ENCODE data around the gene CFAP97D2. TPM values are rescaled to one million over a fixed set of nuclear protein-coding genes. Genes with fewer than 3 reads are reported as not detected.
"Not testable (repeated sequence)": the region's sequence is repeated elsewhere in the genome, so short reads cannot be mapped to it uniquely, and the experiment has no call there.

The CFAP97D2 gene
- total RNA-seq, 2 donors from 2014 or later = not detected

DNA sequence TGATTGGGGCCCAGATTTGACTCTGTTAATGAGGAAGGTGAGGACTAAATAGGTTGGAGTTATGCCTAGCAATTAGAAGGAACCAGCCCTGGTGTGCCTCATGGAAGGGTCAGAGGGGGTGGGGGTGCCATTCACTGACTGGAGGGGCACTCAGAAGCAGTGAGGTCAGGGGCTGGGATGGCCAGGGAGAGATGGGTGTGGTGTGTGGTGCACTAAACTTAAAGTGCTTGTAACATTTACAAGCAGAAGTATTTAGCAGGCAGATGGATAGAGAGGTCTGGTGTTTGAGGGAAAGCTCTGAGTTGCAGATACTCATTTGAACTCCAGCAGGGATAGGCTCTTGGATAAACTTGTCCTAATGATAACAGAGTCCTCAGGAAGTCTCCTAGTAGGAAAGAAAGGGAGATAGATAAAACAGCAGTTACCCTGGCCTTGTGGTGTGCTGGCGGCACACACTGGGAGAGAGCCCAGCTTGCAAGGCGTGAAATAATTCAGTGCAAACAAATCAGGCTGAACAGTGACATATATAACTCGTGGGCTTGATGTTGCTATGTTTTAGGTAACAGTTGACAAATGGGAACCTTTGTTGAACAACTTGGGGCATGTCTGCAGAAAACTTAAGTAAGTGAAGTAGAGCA is 82.4 kb downstream of the CFAP97D2 start:
- Histone ChIP-seq H3K9me3 (no peaks in the 10 kb centered on the region), H3K27me3 (no peaks in the 10 kb centered on the region), H3K4me1 (peaks cover 0 to 17% of the 10 kb centered on the region in 2 donors), H3K36me3 (peaks cover 76% of the 10 kb centered on the region), H3K27ac (peak overlapping the region; percentile 27 to 45), H3K4me3 (no peak overlapping the region)
- DNase-seq (ENCODE audit: low spot score) = no peak
- TF ChIP-seq, protein P1, sequence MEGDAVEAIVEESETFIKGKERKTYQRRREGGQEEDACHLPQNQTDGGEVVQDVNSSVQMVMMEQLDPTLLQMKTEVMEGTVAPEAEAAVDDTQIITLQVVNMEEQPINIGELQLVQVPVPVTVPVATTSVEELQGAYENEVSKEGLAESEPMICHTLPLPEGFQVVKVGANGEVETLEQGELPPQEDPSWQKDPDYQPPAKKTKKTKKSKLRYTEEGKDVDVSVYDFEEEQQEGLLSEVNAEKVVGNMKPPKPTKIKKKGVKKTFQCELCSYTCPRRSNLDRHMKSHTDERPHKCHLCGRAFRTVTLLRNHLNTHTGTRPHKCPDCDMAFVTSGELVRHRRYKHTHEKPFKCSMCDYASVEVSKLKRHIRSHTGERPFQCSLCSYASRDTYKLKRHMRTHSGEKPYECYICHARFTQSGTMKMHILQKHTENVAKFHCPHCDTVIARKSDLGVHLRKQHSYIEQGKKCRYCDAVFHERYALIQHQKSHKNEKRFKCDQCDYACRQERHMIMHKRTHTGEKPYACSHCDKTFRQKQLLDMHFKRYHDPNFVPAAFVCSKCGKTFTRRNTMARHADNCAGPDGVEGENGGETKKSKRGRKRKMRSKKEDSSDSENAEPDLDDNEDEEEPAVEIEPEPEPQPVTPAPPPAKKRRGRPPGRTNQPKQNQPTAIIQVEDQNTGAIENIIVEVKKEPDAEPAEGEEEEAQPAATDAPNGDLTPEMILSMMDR (IDR thresholded peaks at IDR 0.05) = no peak

DNA sequence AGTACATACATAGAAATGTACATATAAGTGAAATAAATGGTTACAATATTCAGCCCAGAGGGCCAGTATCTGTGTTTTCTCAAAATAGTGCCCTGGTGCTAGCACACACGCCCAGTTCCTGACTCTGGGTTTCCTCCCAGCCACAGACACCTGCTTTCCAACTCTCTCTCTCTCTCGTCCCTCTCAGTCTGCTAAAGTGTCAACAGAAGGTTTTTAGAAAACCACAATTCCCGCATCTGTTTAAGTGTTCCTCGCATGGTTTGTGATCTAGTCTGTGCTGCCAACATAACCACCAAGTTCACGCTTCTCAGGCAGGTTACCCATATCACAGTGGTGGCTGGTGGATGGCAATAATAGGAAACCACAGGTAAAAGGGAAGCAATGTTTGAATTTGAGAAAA is 84.5 kb downstream of the CFAP97D2 start:
- H3K36me3 ChIP-seq = peaks cover 88% of the 10 kb centered on the region
- no peaks in the 10 kb centered on the region for H3K27me3 ChIP-seq
- peaks cover 0 to 17% of the 10 kb centered on the region in 2 donors for H3K4me1 ChIP-seq
- TF ChIP-seq, protein P1 (IDR thresholded peaks at IDR 0.05) = no peak
- no peaks in the 10 kb centered on the region for H3K9me3 ChIP-seq
- no peak for DNase-seq (ENCODE audit: low spot score)
- no peak overlapping the region for H3K4me3 ChIP-seq
- no peak overlapping the region for H3K27ac ChIP-seq

DNA sequence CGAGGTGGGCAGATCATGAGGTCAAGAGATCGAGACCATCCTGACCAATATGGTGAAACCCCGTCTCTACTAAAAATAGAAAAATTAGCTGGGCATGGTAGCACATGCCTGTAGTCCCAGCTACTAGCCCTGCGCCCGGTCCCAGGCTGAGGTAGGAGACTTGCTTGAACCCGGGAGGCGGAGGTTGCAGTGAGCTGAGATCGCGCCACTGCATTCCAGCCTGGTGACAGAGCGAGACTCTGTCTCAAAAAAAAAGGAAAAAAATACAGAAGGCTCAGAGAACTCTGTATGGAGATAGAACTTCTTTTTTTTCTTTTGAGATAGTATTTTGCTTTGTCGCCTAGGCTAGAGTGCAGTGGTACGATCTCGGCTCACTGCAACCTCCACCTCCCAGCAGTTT is 85.3 kb downstream of the CFAP97D2 start:
- H3K27ac ChIP-seq = not testable (repeated sequence)

DNA sequence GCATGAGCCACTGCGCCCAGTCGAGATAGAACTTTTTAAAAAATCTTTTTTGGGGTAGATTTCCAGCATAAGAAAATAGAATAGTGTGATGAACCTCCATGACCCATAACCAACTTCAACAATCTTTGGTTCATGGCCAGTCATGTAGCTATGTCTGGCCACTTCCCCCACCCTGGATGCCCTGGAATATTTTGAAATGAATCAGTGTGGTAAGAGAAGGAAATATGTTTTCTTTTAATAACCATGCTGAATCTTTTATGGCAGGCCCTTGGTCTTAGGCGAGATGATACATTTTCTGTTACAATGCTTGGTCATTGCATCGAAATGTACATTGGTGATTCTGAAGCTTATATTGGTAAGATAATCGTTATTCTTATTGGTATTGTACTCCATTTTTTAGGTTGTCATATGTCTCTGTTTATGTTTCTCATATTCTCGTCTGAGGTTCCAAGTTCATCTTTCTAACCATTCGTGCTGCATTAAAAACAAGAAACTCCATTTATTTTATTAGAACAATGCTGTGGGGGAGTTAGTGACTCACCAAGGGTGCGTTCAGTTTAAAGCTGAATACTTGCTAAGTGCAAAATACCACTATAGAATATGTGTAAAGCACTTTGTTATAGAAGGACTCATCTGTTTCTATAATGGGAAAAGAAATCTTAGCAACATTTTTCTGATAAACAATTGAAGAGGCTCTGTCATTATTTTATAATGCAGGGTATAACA is 86.0 kb downstream of the CFAP97D2 start:
- Histone ChIP-seq H3K36me3 (peaks cover 87% of the 10 kb centered on the region), H3K4me3 (no peak overlapping the region), H3K27ac (no peak overlapping the region), H3K4me1 (peaks cover 0 to 14% of the 10 kb centered on the region in 2 donors), H3K27me3 (no peaks in the 10 kb centered on the region), H3K9me3 (no peaks in the 10 kb centered on the region)
- no peak for DNase-seq (ENCODE audit: low spot score)
- TF ChIP-seq, protein P1 (IDR thresholded peaks at IDR 0.05) = no peak

More for the DNA sequence above, 85.3 kb downstream of the CFAP97D2 start:
- H3K27me3 ChIP-seq; DNase-seq (ENCODE audit: low spot score); H3K9me3 ChIP-seq; H3K4me3 ChIP-seq: not testable (repeated sequence)
- peaks cover 88% of the 10 kb centered on the region for H3K36me3 ChIP-seq
- H3K4me1 ChIP-seq = peaks cover 0 to 17% of the 10 kb centered on the region in 2 donors

DNA sequence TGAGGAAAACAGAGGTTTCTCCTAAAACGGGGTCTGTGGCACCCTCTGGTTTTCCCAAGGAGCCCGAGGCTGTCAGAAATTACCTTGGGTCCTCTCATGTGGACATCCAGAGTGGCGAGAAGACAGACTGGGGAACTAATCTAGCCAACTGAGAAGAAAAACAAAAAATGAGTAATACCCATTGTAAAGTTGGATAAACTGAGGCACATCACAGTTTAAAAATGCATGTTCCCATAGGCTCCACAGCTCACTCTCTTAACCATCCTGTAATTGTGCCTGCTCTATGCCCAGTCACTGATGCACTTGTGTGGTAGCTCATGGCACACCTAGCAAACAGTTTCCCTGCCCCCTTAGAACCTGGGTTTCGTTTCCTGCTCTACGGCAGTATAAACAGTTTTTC is 87.2 kb downstream of the CFAP97D2 start:
- Histone ChIP-seq H3K27ac (no peak overlapping the region), H3K9me3 (no peaks in the 10 kb centered on the region), H3K4me3 (no peak overlapping the region), H3K4me1 (peaks cover 0 to 2% of the 10 kb centered on the region in 2 donors), H3K36me3 (peaks cover 77% of the 10 kb centered on the region), H3K27me3 (no peaks in the 10 kb centered on the region)
- DNase-seq (ENCODE audit: low spot score) = no peak
- TF ChIP-seq, protein P1 (IDR thresholded peaks at IDR 0.05) = no peak

Data from right atrium auricular region (tissue), 2 donors.